Duodenal mucosa (tissue), 2 donors: ENCODE data around the gene MATK.

Experiments
- H3K27ac ChIP-seq: one replicate; pipeline ENCODE4 v1.7.0; 2013; ENCODE audit warnings: low read depth, low read length
- H3K27me3 ChIP-seq, 2 donors: one replicate each; pipeline ENCODE4 v1.7.0; 2013; ENCODE audit warnings: low read length in 2 of 2, control low read depth in 1 of 2; ENCODE audit not compliant: insufficient read depth in 2 of 2, control insufficient read depth in 1 of 2
- H3K36me3 ChIP-seq, 2 donors: one replicate each; pipeline ENCODE4 v1.7.0; 2013; ENCODE audit warnings: low read length in 2 of 2, control low read depth in 1 of 2; ENCODE audit not compliant: insufficient read depth in 2 of 2, control insufficient read depth in 1 of 2
- H3K4me1 ChIP-seq, 2 donors: one replicate each; pipeline ENCODE4 v1.7.0; 2013; ENCODE audit warnings: low read length in 2 of 2, control low read depth in 1 of 2; ENCODE audit not compliant: insufficient read depth in 2 of 2, control insufficient read depth in 1 of 2
- H3K4me3 ChIP-seq, 2 donors: one replicate each; pipeline ENCODE4 v1.7.0; 2013; ENCODE audit warnings: low read length in 2 of 2, low read depth in 1 of 2
- H3K9ac ChIP-seq, 2 donors: one replicate each; pipeline ENCODE4 v1.7.0; 2013; ENCODE audit warnings: low read length in 2 of 2, low read depth in 1 of 2
- H3K9me3 ChIP-seq, 2 donors: one replicate each; pipeline ENCODE4 v1.7.0; 2013; ENCODE audit warnings: low read length in 2 of 2, control low read depth in 1 of 2; ENCODE audit not compliant: control insufficient read depth in 1 of 2

Gene MATK

DNA sequence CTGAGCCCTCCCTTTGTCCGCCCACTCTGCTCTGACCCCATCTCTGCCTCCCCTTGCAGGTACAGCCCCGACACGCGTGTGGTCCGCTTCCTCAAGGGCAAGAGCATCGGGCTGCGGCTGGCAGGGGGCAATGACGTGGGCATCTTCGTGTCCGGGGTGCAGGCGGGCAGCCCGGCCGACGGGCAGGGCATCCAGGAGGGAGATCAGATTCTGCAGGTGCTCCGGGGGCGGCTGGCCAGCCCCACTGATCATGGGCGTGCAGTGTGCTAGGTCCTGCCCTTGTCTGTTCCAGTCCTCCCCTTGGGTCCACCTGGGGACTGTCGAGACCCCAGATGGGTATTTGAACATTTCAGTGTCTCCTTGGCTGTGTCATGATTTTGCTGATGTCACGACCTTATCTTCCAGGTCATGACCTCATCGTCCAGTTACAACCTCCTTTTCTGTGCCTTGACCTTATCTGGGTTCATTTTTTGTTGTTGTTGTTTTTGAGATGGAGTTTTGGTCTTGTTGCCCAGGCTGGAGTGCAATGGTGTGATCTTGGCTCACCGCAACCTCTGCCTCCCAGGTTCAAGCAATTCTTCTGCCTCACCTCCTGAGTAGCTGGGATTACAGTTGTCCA lies 50.0 kb downstream of the MATK start:
- no peak overlapping the region for H3K27ac ChIP-seq

DNA sequence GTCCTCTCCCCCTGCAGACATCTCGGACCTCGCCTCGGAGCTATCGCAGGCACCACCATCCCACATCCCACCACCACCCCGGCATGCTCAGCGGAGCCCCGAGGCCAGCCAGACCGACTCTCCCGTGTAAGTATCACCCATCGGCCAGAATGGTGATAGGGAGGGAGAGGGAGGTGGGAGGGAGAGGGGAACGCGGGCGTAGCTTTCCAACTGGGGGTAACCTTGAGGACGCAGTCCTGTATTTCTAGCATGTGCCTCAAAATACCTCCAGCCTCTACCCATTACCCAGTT lies 51.9 kb downstream of the MATK start:
- no peak overlapping the region for H3K9ac ChIP-seq
- no peaks in the 10 kb centered on the region for H3K27me3 ChIP-seq
- H3K4me3 ChIP-seq, result no peak overlapping the region
- peaks cover 31 to 74% of the 10 kb centered on the region in 2 donors for H3K36me3 ChIP-seq
- no peaks in the 10 kb centered on the region for H3K4me1 ChIP-seq
- no peak overlapping the region for H3K27ac ChIP-seq
- no peaks in the 10 kb centered on the region for H3K9me3 ChIP-seq

More for the DNA sequence above, 50.0 kb downstream of the MATK start:
- Histone ChIP-seq H3K27me3 (no peaks in the 10 kb centered on the region), H3K4me3 (no peak overlapping the region), H3K4me1 (no peaks in the 10 kb centered on the region), H3K36me3 (peaks cover 31 to 67% of the 10 kb centered on the region in 2 donors), H3K9me3 (no peaks in the 10 kb centered on the region), H3K9ac (no peak overlapping the region)

DNA sequence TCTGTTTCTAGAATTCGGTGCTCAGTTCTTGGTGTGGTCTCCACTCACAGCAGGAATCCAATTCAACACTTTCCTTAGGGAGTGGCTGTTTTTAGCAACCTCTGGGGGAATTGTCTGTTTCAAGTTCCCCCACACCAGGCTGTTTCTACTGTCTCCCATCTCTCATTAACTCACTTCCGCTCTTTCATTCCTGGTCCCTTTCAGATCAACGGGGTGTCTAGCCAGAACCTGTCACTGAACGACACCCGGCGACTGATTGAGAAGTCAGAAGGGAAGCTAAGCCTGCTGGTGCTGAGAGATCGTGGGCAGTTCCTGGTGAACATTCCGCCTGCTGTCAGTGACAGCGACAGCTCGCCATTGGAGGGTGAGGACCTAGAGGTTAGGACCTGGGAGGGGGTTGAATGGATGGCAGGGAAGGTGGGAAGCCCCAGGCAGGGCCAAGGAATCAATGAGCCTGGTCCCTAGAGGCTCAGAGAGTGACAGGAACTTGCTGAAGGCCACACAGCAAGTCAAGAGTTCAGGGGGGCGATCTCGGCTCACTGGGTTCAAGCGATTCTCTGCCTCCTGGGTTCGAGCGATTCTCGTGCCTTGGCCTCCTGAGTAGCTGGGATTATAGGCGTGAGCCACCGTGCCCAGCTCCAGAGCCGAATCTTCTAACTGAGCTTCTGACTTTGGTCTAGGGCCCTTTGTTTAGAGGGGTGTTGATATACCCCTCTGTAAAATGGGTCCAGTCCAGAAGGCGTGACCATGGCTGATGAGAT lies 52.5 kb downstream of the MATK start:
- Histone ChIP-seq H3K27me3 (no peaks in the 10 kb centered on the region), H3K9ac (no peak overlapping the region), H3K9me3 (no peaks in the 10 kb centered on the region), H3K27ac (no peak overlapping the region), H3K4me1 (no peaks in the 10 kb centered on the region), H3K4me3 (no peak overlapping the region), H3K36me3 (peaks cover 31 to 70% of the 10 kb centered on the region in 2 donors)

DNA sequence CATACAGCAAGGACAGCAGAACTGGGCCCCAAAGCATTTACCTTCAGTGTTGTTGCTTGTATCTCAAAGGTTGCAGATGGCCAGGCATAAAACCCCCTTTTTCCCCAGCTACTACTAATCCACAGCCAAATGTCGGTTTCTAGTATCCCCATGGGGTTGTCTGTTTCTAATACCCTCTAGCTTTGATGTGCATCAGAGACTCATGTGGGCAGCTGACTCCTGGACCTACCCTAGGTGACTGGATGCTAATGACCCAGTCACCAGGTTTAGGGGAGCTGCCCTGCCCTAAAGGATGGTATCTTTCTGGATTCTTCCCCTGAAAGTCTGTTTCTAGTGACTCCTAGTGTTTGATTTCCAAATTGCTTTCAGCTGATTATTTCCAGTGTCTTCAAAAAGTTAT lies 54.1 kb downstream of the MATK start:
- H3K4me3 ChIP-seq, result no peak overlapping the region
- H3K36me3 ChIP-seq, result peaks cover 24 to 59% of the 10 kb centered on the region in 2 donors
- H3K9ac ChIP-seq, result no peak overlapping the region
- no peaks in the 10 kb centered on the region for H3K4me1 ChIP-seq
- H3K27me3 ChIP-seq, result no peaks in the 10 kb centered on the region
- H3K9me3 ChIP-seq, result no peaks in the 10 kb centered on the region
- no peak overlapping the region for H3K27ac ChIP-seq

DNA sequence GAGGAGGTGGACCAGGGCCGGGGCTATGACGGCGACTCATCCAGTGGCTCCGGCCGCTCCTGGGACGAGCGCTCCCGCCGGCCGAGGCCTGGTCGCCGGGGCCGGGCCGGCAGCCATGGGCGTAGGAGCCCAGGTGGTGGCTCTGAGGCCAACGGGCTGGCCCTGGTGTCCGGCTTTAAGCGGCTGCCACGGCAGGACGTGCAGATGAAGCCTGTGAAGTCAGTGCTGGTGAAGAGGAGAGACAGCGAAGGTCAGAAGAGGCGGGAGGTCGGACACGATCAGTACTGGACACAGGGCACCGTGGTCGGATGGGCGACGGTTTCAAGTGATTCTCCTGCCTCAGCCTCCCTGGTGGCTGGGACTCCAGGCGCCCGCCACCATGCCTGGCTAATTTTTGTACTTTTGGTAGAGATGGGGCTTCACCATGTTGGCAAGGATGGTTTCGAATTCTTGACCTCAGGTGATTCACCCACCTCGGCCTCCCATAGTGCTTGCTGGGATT lies 55.7 kb downstream of the MATK start:
- Histone ChIP-seq H3K27me3 (no peaks in the 10 kb centered on the region), H3K4me1 (peaks cover 3 to 9% of the 10 kb centered on the region in 2 donors), H3K9ac (no peak overlapping the region), H3K9me3 (no peaks in the 10 kb centered on the region), H3K36me3 (peaks cover 18 to 44% of the 10 kb centered on the region in 2 donors), H3K4me3 (no peak overlapping the region), H3K27ac (no peak overlapping the region)
